GM23338 (cell line): ENCODE results near the gene TMEM238. TPM values are rescaled to one million over a fixed set of nuclear protein-coding genes. Genes with fewer than 3 reads are reported as not detected.
"Not testable (repeated sequence)": the region's sequence is repeated elsewhere in the genome, so short reads cannot be mapped to it uniquely, and the experiment has no call there.

Experiments used
- ATAC-seq: fragments of 200-7000 bp; cut with Tn5 transposase; 3 replicates; pipeline ENCODE4 v1.9.1; 2020
- DNase-seq: peaks from one replicate; pipeline ENCODE4 v3.0.0-alpha.2; 2015; ENCODE audit warnings: low spot score
- H2AFZ ChIP-seq: fragments of 200-600 bp; sonication (generic); 2 replicates; pipeline ENCODE4 v1.8.0; 2016; ENCODE audit warnings: antibody characterized with exemption, mild to moderate bottlenecking, moderate library complexity
- H3F3A ChIP-seq: fragments of 200-600 bp; sonication (generic); replicated peaks from 2 replicates; pipeline ENCODE4 v1.8.0; 2017; ENCODE audit warnings: antibody characterized with exemption, mixed run types, low read depth
- H3K27ac ChIP-seq: fragments of 200-600 bp; sonication (generic); 2 replicates; pipeline ENCODE4 v1.6.1; 2016; ENCODE audit warnings: low read depth
- H3K27me3 ChIP-seq: fragments of 200-600 bp; sonication (generic); 2 replicates; pipeline ENCODE4 v1.8.0; 2016; ENCODE audit warnings: mild to moderate bottlenecking, mixed run types, moderate library complexity; ENCODE audit not compliant: insufficient read depth
- H3K36me3 ChIP-seq: fragments of 200-600 bp; sonication (generic); 2 replicates; pipeline ENCODE4 v1.8.0; 2016; ENCODE audit warnings: mild to moderate bottlenecking; ENCODE audit not compliant: insufficient read depth
- H3K4me1 ChIP-seq: fragments of 200-600 bp; sonication (generic); 2 replicates; pipeline ENCODE4 v1.8.0; 2016; ENCODE audit warnings: mild to moderate bottlenecking, moderate library complexity; ENCODE audit not compliant: insufficient read depth
- H3K4me2 ChIP-seq: fragments of 200-600 bp; sonication (generic); 2 replicates; pipeline ENCODE4 v1.7.1; 2017; ENCODE audit warnings: mixed run types
- H3K4me3 ChIP-seq: fragments of 200-600 bp; sonication (generic); 2 replicates; pipeline ENCODE4 v1.6.1; 2016; ENCODE audit warnings: mixed run types
- H3K79me2 ChIP-seq: fragments of 200-600 bp; sonication (generic); replicated peaks from 2 replicates; pipeline ENCODE4 v1.8.0; 2017; ENCODE audit warnings: mild to moderate bottlenecking; ENCODE audit not compliant: insufficient read depth
- H3K9me2 ChIP-seq: fragments of 200-600 bp; sonication (generic); 2 replicates; pipeline ENCODE4 v1.8.0; 2017; ENCODE audit not compliant: insufficient read depth
- H4K20me1 ChIP-seq: fragments of 200-600 bp; sonication (generic); replicated peaks from 2 replicates; pipeline ENCODE4 v1.8.0; 2017; ENCODE audit warnings: mild to moderate bottlenecking; ENCODE audit not compliant: insufficient read depth
- H3K27ac Mint-ChIP-seq: 2 replicates; pipeline ENCODE4 v1.8.0; 2020; ENCODE audit warnings: inconsistent platforms, mild to moderate bottlenecking, moderate library complexity, mixed read lengths
- H3K27me3 Mint-ChIP-seq: 3 replicates; pipeline ENCODE4 v1.8.0; 2022; ENCODE audit warnings: low read depth, mild to moderate bottlenecking, moderate library complexity, mixed read lengths, inconsistent platforms; ENCODE audit not compliant: insufficient read depth, poor library complexity
- H3K36me3 Mint-ChIP-seq: 3 replicates; pipeline ENCODE4 v1.8.0; 2021; ENCODE audit warnings: low read depth, mild to moderate bottlenecking, inconsistent platforms, moderate library complexity, mixed read lengths
- H3K4me1 Mint-ChIP-seq: 3 replicates; pipeline ENCODE4 v1.8.0; 2020; ENCODE audit warnings: mild to moderate bottlenecking, inconsistent platforms, mixed read lengths
- H3K4me3 Mint-ChIP-seq: 3 replicates; pipeline ENCODE4 v1.8.0; 2021; ENCODE audit warnings: moderate library complexity, mild to moderate bottlenecking, inconsistent platforms, mixed read lengths
- H3K9me3 Mint-ChIP-seq: 3 replicates; pipeline ENCODE4 v1.8.0; 2020; ENCODE audit warnings: moderate library complexity, mild to moderate bottlenecking, inconsistent platforms, mixed read lengths
- CREB1 ChIP-seq: fragments of 250-450 bp; sonication (Bioruptor Pico); IDR thresholded peaks from 2 replicates; pipeline ENCODE4 v1.5.0; 2020; ENCODE audit warnings: low read depth, mild to moderate bottlenecking, moderate library complexity
- CTCF ChIP-seq, 2 experiments: fragments of 200-600 bp in 1 of 2; sonication (generic) in 1 of 2; conservative IDR thresholded peaks; 2 replicates each; pipeline versions ENCODE4 v1.5.1 to v1.6.1; 2016 to 2017; ENCODE audit warnings: antibody characterized with exemption in 2 of 2, low read depth in 2 of 2, mild to moderate bottlenecking in 2 of 2, moderate library complexity in 1 of 2
- EZH2 ChIP-seq: fragments of 200-600 bp; sonication (generic); IDR thresholded peaks from one replicate; pipeline ENCODE4 v1.8.0; 2017; ENCODE audit warnings: antibody characterized with exemption, mild to moderate bottlenecking, low read depth; ENCODE audit not compliant: unreplicated experiment
- EZH2phosphoT487 ChIP-seq: fragments of 200-600 bp; sonication (generic); IDR thresholded peaks from one replicate; pipeline ENCODE4 v1.8.1; 2018; ENCODE audit warnings: antibody characterized with exemption; ENCODE audit not compliant: unreplicated experiment
- JUNB ChIP-seq: IDR thresholded peaks from one replicate; pipeline ENCODE4 v1.6.1; 2016; ENCODE audit warnings: antibody characterized with exemption; ENCODE audit not compliant: unreplicated experiment
- POLR2AphosphoS5 ChIP-seq: IDR thresholded peaks from 2 replicates; pipeline ENCODE4 v1.6.1; 2016; ENCODE audit warnings: antibody characterized with exemption, low read depth
- STAT1 ChIP-seq: IDR thresholded peaks from one replicate; pipeline ENCODE4 v1.6.1; 2016; ENCODE audit warnings: antibody characterized with exemption; ENCODE audit not compliant: unreplicated experiment
- ZNF114 ChIP-seq: fragments of 250-450 bp; sonication (Bioruptor Pico); IDR thresholded peaks from 2 replicates; pipeline ENCODE4 v1.5.0; 2020; ENCODE audit warnings: mild to moderate bottlenecking, moderate library complexity
- ZNF331 ChIP-seq: fragments of 250-450 bp; sonication (Bioruptor Pico); IDR thresholded peaks from 2 replicates; pipeline ENCODE4 v1.5.0; 2020; ENCODE audit warnings: low read depth, mild to moderate bottlenecking, moderate library complexity
- ZNF462 ChIP-seq: fragments of 250-450 bp; sonication (Bioruptor Pico); IDR thresholded peaks from 2 replicates; pipeline ENCODE4 v1.5.0; 2020; ENCODE audit warnings: mild to moderate bottlenecking, moderate library complexity
- polyA plus RNA-seq: library from polyadenylated mRNA; unstranded; fragments of >200 nt; fragmentation: Nextera tagmentation; extraction: Ambion mirVana; gene quantifications from 2 replicates; pipeline ENCODE4 v1.2.1, GENCODE V29; 2016
- total RNA-seq: library from RNA; depleted of rRNA; stranded (reverse); fragments of >200 nt; shearing (Covaris generic); gene quantifications from 2 replicates; pipeline ENCODE4 v1.2.3, GENCODE V29; 2014
- TF ChIP-seq, protein P1 (sequence below): IDR thresholded peaks from 2 replicates; pipeline ENCODE4 v1.6.1; 2016; ENCODE audit warnings: antibody characterized with exemption

The TMEM238 gene
- total and polyA plus RNA-seq, 2 experiments from 2014 or later: 0.55 to 7.5 TPM

- Histone ChIP-seq H3K4me1 (peaks cover 12% of the 10 kb centered on the region), H3K9me2 (peaks cover 8% of the 10 kb centered on the region), H3K27me3 (no peaks in the 10 kb centered on the region), H3F3A (peaks cover 20% of the 10 kb centered on the region), H3K36me3 (peaks cover 15% of the 10 kb centered on the region), H3K79me2 (peaks cover 22% of the 10 kb centered on the region), H4K20me1 (peaks cover 21% of the 10 kb centered on the region), H2AFZ (no peak overlapping the region), H3K27ac (no peak overlapping the region), H3K4me3 (no peak overlapping the region), H3K4me2 (no peak overlapping the region)
- Mint-ChIP-seq H3K36me3 (peaks cover 43% of the 10 kb centered on the region), H3K27me3 (peaks cover 29% of the 10 kb centered on the region), H3K9me3 (peaks cover 30% of the 10 kb centered on the region), H3K27ac (no peak overlapping the region), H3K4me1 (peaks cover 18% of the 10 kb centered on the region), H3K4me3 (no peak overlapping the region; the same call in 2 of the 3 replicates)
- TF ChIP-seq STAT1 (no peak), ZNF462 (CRISPR knock-in tag) (no peak), CTCF (conservative IDR thresholded peaks at IDR 0.05; ENCODE audit: low read depth in 2 of 2) (no peak), JUNB (no peak), EZH2phosphoT487 (no peak), CREB1 (CRISPR knock-in tag) (no peak), EZH2 (no peak), POLR2AphosphoS5 (no peak), ZNF114 (CRISPR knock-in tag) (no peak), ZNF331 (CRISPR knock-in tag) (no peak)
- TF ChIP-seq, protein P1, sequence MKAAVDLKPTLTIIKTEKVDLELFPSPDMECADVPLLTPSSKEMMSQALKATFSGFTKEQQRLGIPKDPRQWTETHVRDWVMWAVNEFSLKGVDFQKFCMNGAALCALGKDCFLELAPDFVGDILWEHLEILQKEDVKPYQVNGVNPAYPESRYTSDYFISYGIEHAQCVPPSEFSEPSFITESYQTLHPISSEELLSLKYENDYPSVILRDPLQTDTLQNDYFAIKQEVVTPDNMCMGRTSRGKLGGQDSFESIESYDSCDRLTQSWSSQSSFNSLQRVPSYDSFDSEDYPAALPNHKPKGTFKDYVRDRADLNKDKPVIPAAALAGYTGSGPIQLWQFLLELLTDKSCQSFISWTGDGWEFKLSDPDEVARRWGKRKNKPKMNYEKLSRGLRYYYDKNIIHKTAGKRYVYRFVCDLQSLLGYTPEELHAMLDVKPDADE: no peak
- no peak for ATAC-seq
- DNase-seq: no peak
Observed at GRCh38 chr19:55410168-55410567, 26.1 kb upstream of the TMEM238 start.

DNA sequence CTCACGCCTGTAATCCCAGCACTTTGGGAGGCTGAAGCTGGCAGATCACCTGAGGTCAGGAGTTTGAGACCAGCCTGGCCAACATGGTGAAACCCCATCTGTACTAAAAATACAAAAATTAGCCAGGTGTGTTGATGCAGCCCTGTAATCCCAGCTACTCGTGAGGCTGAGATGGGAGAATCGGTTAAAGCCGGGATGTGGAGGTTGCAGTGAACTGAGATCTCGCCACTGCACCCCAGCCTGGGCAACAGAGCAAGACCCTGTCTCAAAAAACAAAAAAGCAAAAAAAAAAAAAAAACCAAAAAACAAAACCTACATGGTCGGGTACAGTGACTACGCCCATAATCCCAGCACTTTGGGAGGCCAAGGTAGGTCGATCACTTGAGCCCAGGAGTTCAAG, 25.1 kb upstream of the TMEM238 start:
- not testable (repeated sequence) for H3K9me2 ChIP-seq, DNase-seq, ATAC-seq, H3K4me2 ChIP-seq, H3K27me3 ChIP-seq, H3K4me3 Mint-ChIP-seq, H3K27ac ChIP-seq, H3K4me3 ChIP-seq, H3K27ac Mint-ChIP-seq, H2AFZ ChIP-seq
- Mint-ChIP-seq H3K4me1 (peaks cover 18% of the 10 kb centered on the region), H3K36me3 (peaks cover 53% of the 10 kb centered on the region), H3K27me3 (peaks cover 25% of the 10 kb centered on the region), H3K9me3 (peaks cover 30% of the 10 kb centered on the region)
- Histone ChIP-seq H3F3A (peaks cover 27% of the 10 kb centered on the region), H4K20me1 (peaks cover 30% of the 10 kb centered on the region), H3K4me1 (peaks cover 12% of the 10 kb centered on the region), H3K79me2 (peaks cover 32% of the 10 kb centered on the region), H3K36me3 (peaks cover 23% of the 10 kb centered on the region)
